GM23338 (cell line): ENCODE data around the gene AP2A2. TPM values are rescaled to one million over a fixed set of nuclear protein-coding genes. Genes with fewer than 3 reads are reported as not detected.

Experiments used
- ATAC-seq: fragments of 200-7000 bp; cut with Tn5 transposase; 3 replicates; pipeline ENCODE4 v1.9.1; 2020
- DNase-seq: peaks from one replicate; pipeline ENCODE4 v3.0.0-alpha.2; 2015; ENCODE audit warnings: low spot score
- H2AFZ ChIP-seq: fragments of 200-600 bp; sonication (generic); 2 replicates; pipeline ENCODE4 v1.8.0; 2016; ENCODE audit warnings: antibody characterized with exemption, mild to moderate bottlenecking, moderate library complexity
- H3F3A ChIP-seq: fragments of 200-600 bp; sonication (generic); replicated peaks from 2 replicates; pipeline ENCODE4 v1.8.0; 2017; ENCODE audit warnings: antibody characterized with exemption, mixed run types, low read depth
- H3K27ac ChIP-seq: fragments of 200-600 bp; sonication (generic); 2 replicates; pipeline ENCODE4 v1.6.1; 2016; ENCODE audit warnings: low read depth
- H3K27me3 ChIP-seq: fragments of 200-600 bp; sonication (generic); 2 replicates; pipeline ENCODE4 v1.8.0; 2016; ENCODE audit warnings: mild to moderate bottlenecking, mixed run types, moderate library complexity; ENCODE audit not compliant: insufficient read depth
- H3K36me3 ChIP-seq: fragments of 200-600 bp; sonication (generic); 2 replicates; pipeline ENCODE4 v1.8.0; 2016; ENCODE audit warnings: mild to moderate bottlenecking; ENCODE audit not compliant: insufficient read depth
- H3K4me1 ChIP-seq: fragments of 200-600 bp; sonication (generic); 2 replicates; pipeline ENCODE4 v1.8.0; 2016; ENCODE audit warnings: mild to moderate bottlenecking, moderate library complexity; ENCODE audit not compliant: insufficient read depth
- H3K4me2 ChIP-seq: fragments of 200-600 bp; sonication (generic); 2 replicates; pipeline ENCODE4 v1.7.1; 2017; ENCODE audit warnings: mixed run types
- H3K4me3 ChIP-seq: fragments of 200-600 bp; sonication (generic); 2 replicates; pipeline ENCODE4 v1.6.1; 2016; ENCODE audit warnings: mixed run types
- H3K79me2 ChIP-seq: fragments of 200-600 bp; sonication (generic); replicated peaks from 2 replicates; pipeline ENCODE4 v1.8.0; 2017; ENCODE audit warnings: mild to moderate bottlenecking; ENCODE audit not compliant: insufficient read depth
- H3K9me2 ChIP-seq: fragments of 200-600 bp; sonication (generic); 2 replicates; pipeline ENCODE4 v1.8.0; 2017; ENCODE audit not compliant: insufficient read depth
- H4K20me1 ChIP-seq: fragments of 200-600 bp; sonication (generic); replicated peaks from 2 replicates; pipeline ENCODE4 v1.8.0; 2017; ENCODE audit warnings: mild to moderate bottlenecking; ENCODE audit not compliant: insufficient read depth
- H3K27ac Mint-ChIP-seq: 2 replicates; pipeline ENCODE4 v1.8.0; 2020; ENCODE audit warnings: inconsistent platforms, mild to moderate bottlenecking, moderate library complexity, mixed read lengths
- H3K27me3 Mint-ChIP-seq: 3 replicates; pipeline ENCODE4 v1.8.0; 2022; ENCODE audit warnings: low read depth, mild to moderate bottlenecking, moderate library complexity, mixed read lengths, inconsistent platforms; ENCODE audit not compliant: insufficient read depth, poor library complexity
- H3K36me3 Mint-ChIP-seq: 3 replicates; pipeline ENCODE4 v1.8.0; 2021; ENCODE audit warnings: low read depth, mild to moderate bottlenecking, inconsistent platforms, moderate library complexity, mixed read lengths
- H3K4me1 Mint-ChIP-seq: 3 replicates; pipeline ENCODE4 v1.8.0; 2020; ENCODE audit warnings: mild to moderate bottlenecking, inconsistent platforms, mixed read lengths
- H3K4me3 Mint-ChIP-seq: 3 replicates; pipeline ENCODE4 v1.8.0; 2021; ENCODE audit warnings: moderate library complexity, mild to moderate bottlenecking, inconsistent platforms, mixed read lengths
- H3K9me3 Mint-ChIP-seq: 3 replicates; pipeline ENCODE4 v1.8.0; 2020; ENCODE audit warnings: moderate library complexity, mild to moderate bottlenecking, inconsistent platforms, mixed read lengths
- CREB1 ChIP-seq: fragments of 250-450 bp; sonication (Bioruptor Pico); IDR thresholded peaks from 2 replicates; pipeline ENCODE4 v1.5.0; 2020; ENCODE audit warnings: low read depth, mild to moderate bottlenecking, moderate library complexity
- EZH2 ChIP-seq: fragments of 200-600 bp; sonication (generic); IDR thresholded peaks from one replicate; pipeline ENCODE4 v1.8.0; 2017; ENCODE audit warnings: antibody characterized with exemption, mild to moderate bottlenecking, low read depth; ENCODE audit not compliant: unreplicated experiment
- EZH2phosphoT487 ChIP-seq: fragments of 200-600 bp; sonication (generic); IDR thresholded peaks from one replicate; pipeline ENCODE4 v1.8.1; 2018; ENCODE audit warnings: antibody characterized with exemption; ENCODE audit not compliant: unreplicated experiment
- JUNB ChIP-seq: IDR thresholded peaks from one replicate; pipeline ENCODE4 v1.6.1; 2016; ENCODE audit warnings: antibody characterized with exemption; ENCODE audit not compliant: unreplicated experiment
- NANOG ChIP-seq: IDR thresholded peaks from 2 replicates; pipeline ENCODE4 v1.6.1; 2016; ENCODE audit warnings: antibody characterized with exemption, borderline replicate concordance
- POLR2AphosphoS5 ChIP-seq: IDR thresholded peaks from 2 replicates; pipeline ENCODE4 v1.6.1; 2016; ENCODE audit warnings: antibody characterized with exemption, low read depth
- STAT1 ChIP-seq: IDR thresholded peaks from one replicate; pipeline ENCODE4 v1.6.1; 2016; ENCODE audit warnings: antibody characterized with exemption; ENCODE audit not compliant: unreplicated experiment
- ZNF114 ChIP-seq: fragments of 250-450 bp; sonication (Bioruptor Pico); IDR thresholded peaks from 2 replicates; pipeline ENCODE4 v1.5.0; 2020; ENCODE audit warnings: mild to moderate bottlenecking, moderate library complexity
- ZNF331 ChIP-seq: fragments of 250-450 bp; sonication (Bioruptor Pico); IDR thresholded peaks from 2 replicates; pipeline ENCODE4 v1.5.0; 2020; ENCODE audit warnings: low read depth, mild to moderate bottlenecking, moderate library complexity
- polyA plus RNA-seq: library from polyadenylated mRNA; unstranded; fragments of >200 nt; fragmentation: Nextera tagmentation; extraction: Ambion mirVana; gene quantifications from 2 replicates; pipeline ENCODE4 v1.2.1, GENCODE V29; 2016
- total RNA-seq: library from RNA; depleted of rRNA; stranded (reverse); fragments of >200 nt; shearing (Covaris generic); gene quantifications from 2 replicates; pipeline ENCODE4 v1.2.3, GENCODE V29; 2014
- TF ChIP-seq, protein P1 (sequence below): IDR thresholded peaks from one replicate; pipeline ENCODE4 v1.6.1; 2018; ENCODE audit warnings: antibody characterized with exemption; ENCODE audit not compliant: unreplicated experiment
- TF ChIP-seq, protein P2 (sequence below): IDR thresholded peaks from 2 replicates; pipeline ENCODE4 v1.6.1; 2016; ENCODE audit warnings: antibody characterized with exemption
- TF ChIP-seq, protein P3 (sequence below), 2 experiments: fragments of 200-600 bp in 1 of 2; sonication (generic) in 1 of 2; conservative IDR thresholded peaks; 2 replicates each; pipeline versions ENCODE4 v1.5.1 to v1.6.1; 2016 to 2017; ENCODE audit warnings: antibody characterized with exemption in 2 of 2, low read depth in 2 of 2, mild to moderate bottlenecking in 2 of 2, moderate library complexity in 1 of 2
- TF ChIP-seq, protein P4 (sequence below): fragments of 250-450 bp; sonication (Bioruptor Pico); IDR thresholded peaks from 2 replicates; pipeline ENCODE4 v1.5.0; 2020; ENCODE audit warnings: mild to moderate bottlenecking, moderate library complexity

The AP2A2 gene
- total and polyA plus RNA-seq, 2 experiments from 2014 or later = 23.7 to 47.5 TPM

DNA sequence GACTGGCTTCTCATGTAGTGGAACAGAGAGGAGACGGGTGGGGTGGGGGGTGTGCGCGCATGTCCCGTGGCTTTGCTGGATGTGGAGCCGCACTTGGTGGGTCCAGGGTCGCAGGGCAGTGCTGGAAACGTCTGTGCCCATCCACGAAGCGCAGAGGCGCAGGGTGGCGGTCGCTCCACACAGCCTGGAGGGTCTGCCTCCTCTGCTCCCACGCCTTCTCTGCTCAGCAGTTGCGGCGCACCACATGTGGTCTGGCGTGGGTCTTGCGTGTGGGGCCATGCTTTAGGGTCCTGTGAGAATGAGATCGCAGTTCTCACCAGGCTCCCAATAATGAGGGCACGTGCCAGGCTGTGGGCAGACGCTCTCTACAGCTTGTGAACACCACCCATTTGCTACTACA, 60.2 kb downstream of the AP2A2 start:
- Histone ChIP-seq H3K36me3 (peaks cover 6% of the 10 kb centered on the region; the same call in 1 of the 2 replicates), H2AFZ (no peak overlapping the region), H3K27me3 (no peaks in the 10 kb centered on the region), H3K4me2 (no peak overlapping the region), H3K27ac (no peak overlapping the region), H3K4me3 (no peak overlapping the region), H3K4me1 (no peaks in the 10 kb centered on the region), H3F3A (no peaks in the 10 kb centered on the region), H4K20me1 (peaks cover 4% of the 10 kb centered on the region; the same call in 1 of the 2 replicates), H3K79me2 (peaks cover 7% of the 10 kb centered on the region), H3K9me2 (no peaks in the 10 kb centered on the region)
- Mint-ChIP-seq H3K4me1 (no peaks in the 10 kb centered on the region), H3K36me3 (peaks cover 60% of the 10 kb centered on the region), H3K4me3 (no peak overlapping the region), H3K27ac (no peak overlapping the region), H3K9me3 (no peaks in the 10 kb centered on the region), H3K27me3 (peaks cover 9% of the 10 kb centered on the region)
- TF ChIP-seq, protein P1, sequence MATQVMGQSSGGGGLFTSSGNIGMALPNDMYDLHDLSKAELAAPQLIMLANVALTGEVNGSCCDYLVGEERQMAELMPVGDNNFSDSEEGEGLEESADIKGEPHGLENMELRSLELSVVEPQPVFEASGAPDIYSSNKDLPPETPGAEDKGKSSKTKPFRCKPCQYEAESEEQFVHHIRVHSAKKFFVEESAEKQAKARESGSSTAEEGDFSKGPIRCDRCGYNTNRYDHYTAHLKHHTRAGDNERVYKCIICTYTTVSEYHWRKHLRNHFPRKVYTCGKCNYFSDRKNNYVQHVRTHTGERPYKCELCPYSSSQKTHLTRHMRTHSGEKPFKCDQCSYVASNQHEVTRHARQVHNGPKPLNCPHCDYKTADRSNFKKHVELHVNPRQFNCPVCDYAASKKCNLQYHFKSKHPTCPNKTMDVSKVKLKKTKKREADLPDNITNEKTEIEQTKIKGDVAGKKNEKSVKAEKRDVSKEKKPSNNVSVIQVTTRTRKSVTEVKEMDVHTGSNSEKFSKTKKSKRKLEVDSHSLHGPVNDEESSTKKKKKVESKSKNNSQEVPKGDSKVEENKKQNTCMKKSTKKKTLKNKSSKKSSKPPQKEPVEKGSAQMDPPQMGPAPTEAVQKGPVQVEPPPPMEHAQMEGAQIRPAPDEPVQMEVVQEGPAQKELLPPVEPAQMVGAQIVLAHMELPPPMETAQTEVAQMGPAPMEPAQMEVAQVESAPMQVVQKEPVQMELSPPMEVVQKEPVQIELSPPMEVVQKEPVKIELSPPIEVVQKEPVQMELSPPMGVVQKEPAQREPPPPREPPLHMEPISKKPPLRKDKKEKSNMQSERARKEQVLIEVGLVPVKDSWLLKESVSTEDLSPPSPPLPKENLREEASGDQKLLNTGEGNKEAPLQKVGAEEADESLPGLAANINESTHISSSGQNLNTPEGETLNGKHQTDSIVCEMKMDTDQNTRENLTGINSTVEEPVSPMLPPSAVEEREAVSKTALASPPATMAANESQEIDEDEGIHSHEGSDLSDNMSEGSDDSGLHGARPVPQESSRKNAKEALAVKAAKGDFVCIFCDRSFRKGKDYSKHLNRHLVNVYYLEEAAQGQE = no peak
- no peak for TF ChIP-seq NANOG
- TF ChIP-seq, protein P2, sequence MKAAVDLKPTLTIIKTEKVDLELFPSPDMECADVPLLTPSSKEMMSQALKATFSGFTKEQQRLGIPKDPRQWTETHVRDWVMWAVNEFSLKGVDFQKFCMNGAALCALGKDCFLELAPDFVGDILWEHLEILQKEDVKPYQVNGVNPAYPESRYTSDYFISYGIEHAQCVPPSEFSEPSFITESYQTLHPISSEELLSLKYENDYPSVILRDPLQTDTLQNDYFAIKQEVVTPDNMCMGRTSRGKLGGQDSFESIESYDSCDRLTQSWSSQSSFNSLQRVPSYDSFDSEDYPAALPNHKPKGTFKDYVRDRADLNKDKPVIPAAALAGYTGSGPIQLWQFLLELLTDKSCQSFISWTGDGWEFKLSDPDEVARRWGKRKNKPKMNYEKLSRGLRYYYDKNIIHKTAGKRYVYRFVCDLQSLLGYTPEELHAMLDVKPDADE = no peak
- no peak for TF ChIP-seq JUNB
- TF ChIP-seq EZH2 = no peak
- TF ChIP-seq POLR2AphosphoS5 = no peak
- TF ChIP-seq CREB1 = no peak
- no peak for TF ChIP-seq ZNF114 (CRISPR knock-in tag)
- TF ChIP-seq STAT1 = no peak
- TF ChIP-seq, protein P3, sequence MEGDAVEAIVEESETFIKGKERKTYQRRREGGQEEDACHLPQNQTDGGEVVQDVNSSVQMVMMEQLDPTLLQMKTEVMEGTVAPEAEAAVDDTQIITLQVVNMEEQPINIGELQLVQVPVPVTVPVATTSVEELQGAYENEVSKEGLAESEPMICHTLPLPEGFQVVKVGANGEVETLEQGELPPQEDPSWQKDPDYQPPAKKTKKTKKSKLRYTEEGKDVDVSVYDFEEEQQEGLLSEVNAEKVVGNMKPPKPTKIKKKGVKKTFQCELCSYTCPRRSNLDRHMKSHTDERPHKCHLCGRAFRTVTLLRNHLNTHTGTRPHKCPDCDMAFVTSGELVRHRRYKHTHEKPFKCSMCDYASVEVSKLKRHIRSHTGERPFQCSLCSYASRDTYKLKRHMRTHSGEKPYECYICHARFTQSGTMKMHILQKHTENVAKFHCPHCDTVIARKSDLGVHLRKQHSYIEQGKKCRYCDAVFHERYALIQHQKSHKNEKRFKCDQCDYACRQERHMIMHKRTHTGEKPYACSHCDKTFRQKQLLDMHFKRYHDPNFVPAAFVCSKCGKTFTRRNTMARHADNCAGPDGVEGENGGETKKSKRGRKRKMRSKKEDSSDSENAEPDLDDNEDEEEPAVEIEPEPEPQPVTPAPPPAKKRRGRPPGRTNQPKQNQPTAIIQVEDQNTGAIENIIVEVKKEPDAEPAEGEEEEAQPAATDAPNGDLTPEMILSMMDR (conservative IDR thresholded peaks at IDR 0.05; ENCODE audit: low read depth in 2 of 2) = no peak
- TF ChIP-seq, protein P4, sequence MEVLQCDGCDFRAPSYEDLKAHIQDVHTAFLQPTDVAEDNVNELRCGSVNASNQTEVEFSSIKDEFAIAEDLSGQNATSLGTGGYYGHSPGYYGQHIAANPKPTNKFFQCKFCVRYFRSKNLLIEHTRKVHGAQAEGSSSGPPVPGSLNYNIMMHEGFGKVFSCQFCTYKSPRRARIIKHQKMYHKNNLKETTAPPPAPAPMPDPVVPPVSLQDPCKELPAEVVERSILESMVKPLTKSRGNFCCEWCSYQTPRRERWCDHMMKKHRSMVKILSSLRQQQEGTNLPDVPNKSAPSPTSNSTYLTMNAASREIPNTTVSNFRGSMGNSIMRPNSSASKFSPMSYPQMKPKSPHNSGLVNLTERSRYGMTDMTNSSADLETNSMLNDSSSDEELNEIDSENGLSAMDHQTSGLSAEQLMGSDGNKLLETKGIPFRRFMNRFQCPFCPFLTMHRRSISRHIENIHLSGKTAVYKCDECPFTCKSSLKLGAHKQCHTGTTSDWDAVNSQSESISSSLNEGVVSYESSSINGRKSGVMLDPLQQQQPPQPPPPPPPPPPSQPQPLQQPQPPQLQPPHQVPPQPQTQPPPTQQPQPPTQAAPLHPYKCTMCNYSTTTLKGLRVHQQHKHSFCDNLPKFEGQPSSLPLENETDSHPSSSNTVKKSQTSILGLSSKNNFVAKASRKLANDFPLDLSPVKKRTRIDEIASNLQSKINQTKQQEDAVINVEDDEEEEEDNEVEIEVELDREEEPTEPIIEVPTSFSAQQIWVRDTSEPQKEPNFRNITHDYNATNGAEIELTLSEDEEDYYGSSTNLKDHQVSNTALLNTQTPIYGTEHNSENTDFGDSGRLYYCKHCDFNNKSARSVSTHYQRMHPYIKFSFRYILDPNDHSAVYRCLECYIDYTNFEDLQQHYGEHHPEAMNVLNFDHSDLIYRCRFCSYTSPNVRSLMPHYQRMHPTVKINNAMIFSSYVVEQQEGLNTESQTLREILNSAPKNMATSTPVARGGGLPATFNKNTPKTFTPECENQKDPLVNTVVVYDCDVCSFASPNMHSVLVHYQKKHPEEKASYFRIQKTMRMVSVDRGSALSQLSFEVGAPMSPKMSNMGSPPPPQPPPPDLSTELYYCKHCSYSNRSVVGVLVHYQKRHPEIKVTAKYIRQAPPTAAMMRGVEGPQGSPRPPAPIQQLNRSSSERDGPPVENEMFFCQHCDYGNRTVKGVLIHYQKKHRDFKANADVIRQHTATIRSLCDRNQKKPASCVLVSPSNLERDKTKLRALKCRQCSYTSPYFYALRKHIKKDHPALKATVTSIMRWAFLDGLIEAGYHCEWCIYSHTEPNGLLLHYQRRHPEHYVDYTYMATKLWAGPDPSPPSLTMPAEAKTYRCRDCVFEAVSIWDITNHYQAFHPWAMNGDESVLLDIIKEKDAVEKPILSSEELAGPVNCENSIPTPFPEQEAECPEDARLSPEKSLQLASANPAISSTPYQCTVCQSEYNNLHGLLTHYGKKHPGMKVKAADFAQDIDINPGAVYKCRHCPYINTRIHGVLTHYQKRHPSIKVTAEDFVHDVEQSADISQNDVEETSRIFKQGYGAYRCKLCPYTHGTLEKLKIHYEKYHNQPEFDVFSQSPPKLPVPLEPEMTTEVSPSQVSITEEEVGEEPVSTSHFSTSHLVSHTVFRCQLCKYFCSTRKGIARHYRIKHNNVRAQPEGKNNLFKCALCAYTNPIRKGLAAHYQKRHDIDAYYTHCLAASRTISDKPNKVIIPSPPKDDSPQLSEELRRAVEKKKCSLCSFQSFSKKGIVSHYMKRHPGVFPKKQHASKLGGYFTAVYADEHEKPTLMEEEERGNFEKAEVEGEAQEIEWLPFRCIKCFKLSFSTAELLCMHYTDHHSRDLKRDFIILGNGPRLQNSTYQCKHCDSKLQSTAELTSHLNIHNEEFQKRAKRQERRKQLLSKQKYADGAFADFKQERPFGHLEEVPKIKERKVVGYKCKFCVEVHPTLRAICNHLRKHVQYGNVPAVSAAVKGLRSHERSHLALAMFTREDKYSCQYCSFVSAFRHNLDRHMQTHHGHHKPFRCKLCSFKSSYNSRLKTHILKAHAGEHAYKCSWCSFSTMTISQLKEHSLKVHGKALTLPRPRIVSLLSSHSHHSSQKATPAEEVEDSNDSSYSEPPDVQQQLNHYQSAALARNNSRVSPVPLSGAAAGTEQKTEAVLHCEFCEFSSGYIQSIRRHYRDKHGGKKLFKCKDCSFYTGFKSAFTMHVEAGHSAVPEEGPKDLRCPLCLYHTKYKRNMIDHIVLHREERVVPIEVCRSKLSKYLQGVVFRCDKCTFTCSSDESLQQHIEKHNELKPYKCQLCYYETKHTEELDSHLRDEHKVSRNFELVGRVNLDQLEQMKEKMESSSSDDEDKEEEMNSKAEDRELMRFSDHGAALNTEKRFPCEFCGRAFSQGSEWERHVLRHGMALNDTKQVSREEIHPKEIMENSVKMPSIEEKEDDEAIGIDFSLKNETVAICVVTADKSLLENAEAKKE = no peak
- no peak for TF ChIP-seq ZNF331 (CRISPR knock-in tag)
- no peak for TF ChIP-seq EZH2phosphoT487
- no peak for DNase-seq
- no peak for ATAC-seq
